Left lung (tissue), 10 donors: ENCODE measurements around the gene WASHC4. TPM values are rescaled to one million over a fixed set of nuclear protein-coding genes. Genes with fewer than 3 reads are reported as not detected.
"Not testable (repeated sequence)": the region's sequence is repeated elsewhere in the genome, so short reads cannot be mapped to it uniquely, and the experiment has no call there.

Experiments
- ATAC-seq: fragments of 200-7000 bp; cut with Tn5 transposase; one replicate; pipeline ENCODE4 v1.9.1; 2020; ENCODE audit warnings: moderate library complexity
- DNase-seq, 4 donors: peaks; one replicate each; pipeline ENCODE4 v3.0.0-alpha.2; 2013 to 2020
- H3K27ac ChIP-seq, 2 donors: fragments of 200-600 bp; sonication (generic) in 1 of 2; one replicate each; pipeline versions ENCODE4 v1.5.0 to v1.8.0; 2020 to 2021
- H3K27me3 ChIP-seq, 2 donors: fragments of 200-600 bp; sonication (generic) in 1 of 2; one replicate each; pipeline versions ENCODE4 v1.5.0 to v1.8.0; 2020 to 2021
- H3K36me3 ChIP-seq, 2 donors: fragments of 200-600 bp; sonication (generic) in 1 of 2; one replicate each; pipeline versions ENCODE4 v1.5.0 to v1.8.0; 2020 to 2021
- H3K4me1 ChIP-seq, 2 donors: fragments of 200-600 bp; one replicate each; pipeline ENCODE4 v1.8.0; 2021
- H3K4me3 ChIP-seq, 2 donors: fragments of 200-600 bp; sonication (generic) in 1 of 2; one replicate each; pipeline versions ENCODE4 v1.5.0 to v1.8.0; 2020 to 2021; ENCODE audit warnings: mild to moderate bottlenecking in 1 of 2
- H3K9me3 ChIP-seq, 2 donors: fragments of 200-600 bp; sonication (generic) in 1 of 2; one replicate each; pipeline versions ENCODE4 v1.5.0 to v1.8.0; 2020 to 2021
- CTCF ChIP-seq, 2 donors: fragments of 200-600 bp; sonication (generic) in 1 of 2; IDR thresholded peaks; one replicate each; pipeline versions ENCODE4 v1.5.0 to v1.8.0; 2021; ENCODE audit warnings: antibody characterized with exemption in 2 of 2
- intact Hi-C, 2 donors: fragments of 100-400 bp; cut with DNase I; formaldehyde crosslinking; loops; one replicate each; pipeline versions ENCODE4 v1.11.2 to v1.14.2; 2022
- polyA plus RNA-seq, 6 donors: library from polyadenylated mRNA; unstranded; fragments of 120-200 nt; gene quantifications; one replicate each; pipeline ENCODE4 v1.2.1, GENCODE V29; 2013; ENCODE audit not compliant: insufficient read length in 6 of 6
- total RNA-seq, 2 donors: library from RNA; stranded (reverse); fragmentation: NEBNext Ultra II Directional; extraction: Animal tissue kit (Norgen Biotek cat#: 25700); gene quantifications; one replicate each; pipeline ENCODE4 v1.2.1, GENCODE V29; 2021
- donor health status: DM: no; HTN: yes; CAD: no.
- donor health status: DM: no; HTN: no; CAD: no.

The WASHC4 gene
- total and polyA plus RNA-seq, 8 donors, result 52.1 to 96.9 (median 73.6) TPM

DNA sequence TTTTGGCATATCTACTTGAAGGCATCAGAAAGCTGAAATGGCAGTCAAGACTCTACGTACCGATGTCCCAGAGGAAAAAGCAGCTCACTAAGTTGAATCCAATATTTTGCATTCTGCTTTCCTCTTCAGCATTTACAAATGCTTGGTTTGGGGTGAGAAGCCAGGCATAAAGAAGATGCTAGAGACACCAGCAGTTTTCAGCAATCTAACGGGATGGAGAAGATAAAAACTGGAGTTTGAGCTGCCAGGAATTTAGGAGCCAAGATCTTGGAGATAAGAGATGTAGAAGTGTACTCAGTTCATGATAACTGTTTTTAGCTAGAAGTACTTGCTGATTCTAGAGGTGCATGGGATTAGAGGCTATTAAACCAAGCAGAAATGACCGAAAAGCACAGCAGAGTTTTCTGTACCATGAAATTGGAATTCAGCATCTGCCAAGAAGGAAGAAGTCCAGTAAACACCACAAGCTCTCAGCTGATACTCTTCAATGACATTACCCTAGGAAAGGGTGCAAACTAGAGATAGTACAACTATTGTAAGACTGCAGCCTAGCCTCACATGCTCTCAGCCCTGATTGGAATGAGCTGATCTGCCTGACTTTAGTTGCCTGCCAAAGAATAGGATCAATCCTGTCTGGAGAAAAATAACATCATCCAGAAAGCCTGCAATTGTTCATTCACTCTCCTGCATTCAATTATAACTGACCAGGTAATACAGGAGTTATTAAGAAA is 15.9 kb upstream of the WASHC4 start:
- H3K4me1 ChIP-seq, result no peaks in the 10 kb centered on the region
- intact Hi-C loops, result no loop called here
- DNase-seq (no peak), ATAC-seq (peak; percentile 48)
- H3K27ac ChIP-seq, result no peak overlapping the region
- H3K9me3 ChIP-seq, result peaks cover 0 to 20% of the 10 kb centered on the region in 2 donors
- no peak for TF ChIP-seq CTCF (IDR thresholded peaks at IDR 0.05)
- no peaks in the 10 kb centered on the region for H3K27me3 ChIP-seq
- no peaks in the 10 kb centered on the region for H3K36me3 ChIP-seq
- no peak overlapping the region for H3K4me3 ChIP-seq

DNA sequence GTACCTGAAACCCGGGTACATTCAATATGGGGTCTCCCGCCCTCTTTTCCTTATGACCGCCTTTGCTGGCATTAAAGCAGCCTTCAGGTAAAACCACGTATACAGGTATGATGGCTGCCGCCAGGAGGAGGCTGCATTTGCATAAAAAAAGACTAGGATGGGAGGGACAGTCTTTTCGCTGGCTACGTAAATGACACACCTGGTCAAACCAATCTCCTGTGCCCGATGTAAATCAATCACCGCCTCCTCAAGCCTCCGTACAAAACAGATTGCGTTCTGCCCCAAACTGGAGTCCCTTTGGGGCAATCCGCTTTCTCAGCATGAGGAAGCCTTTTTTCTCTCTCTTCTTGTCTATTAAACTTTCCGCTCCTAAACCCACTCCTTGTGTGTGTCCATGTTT is 15.2 kb upstream of the WASHC4 start:
- intact Hi-C loops, result no loop called here
- H3K27ac ChIP-seq, result no peak overlapping the region
- DNase-seq (no peak), ATAC-seq (peak; percentile 89)
- TF ChIP-seq CTCF (IDR thresholded peaks at IDR 0.05), result no peak
- H3K4me1 ChIP-seq, result no peaks in the 10 kb centered on the region
- no peaks in the 10 kb centered on the region for H3K27me3 ChIP-seq
- H3K4me3 ChIP-seq, result no peak overlapping the region
- H3K36me3 ChIP-seq, result no peaks in the 10 kb centered on the region
- peaks cover 0 to 20% of the 10 kb centered on the region in 2 donors for H3K9me3 ChIP-seq

DNA sequence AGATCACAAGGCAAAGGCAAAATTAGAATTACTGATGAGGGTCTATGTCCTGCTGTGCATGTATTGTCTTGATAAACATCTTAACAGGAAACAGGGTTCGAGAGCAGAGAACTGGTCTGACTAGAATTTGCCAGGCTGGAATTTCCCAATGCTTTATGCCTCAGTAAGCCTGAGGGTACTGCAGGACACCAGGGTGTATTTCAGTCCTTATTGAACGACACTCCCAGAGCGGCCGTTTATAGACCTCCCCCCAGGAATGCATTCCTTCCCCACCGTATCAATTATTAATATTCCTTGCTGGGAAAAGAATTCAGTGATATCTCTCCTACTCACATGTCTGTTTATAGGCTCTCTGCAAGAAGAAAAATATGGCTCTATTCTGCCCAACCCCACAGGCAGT is 12.2 kb upstream of the WASHC4 start:
- intact Hi-C loops, H3K27ac ChIP-seq, H3K4me3 ChIP-seq, DNase-seq, ATAC-seq, H3K36me3 ChIP-seq, H3K4me1 ChIP-seq, H3K27me3 ChIP-seq: not testable (repeated sequence)
- H3K9me3 ChIP-seq, result peaks cover 0 to 20% of the 10 kb centered on the region in 2 donors

- H3K27me3 ChIP-seq, result no peaks in the 10 kb centered on the region
- H3K4me3 ChIP-seq, result no peak overlapping the region
- no peak overlapping the region for H3K27ac ChIP-seq
- no peak for TF ChIP-seq CTCF (IDR thresholded peaks at IDR 0.05)
- H3K9me3 ChIP-seq, result peaks cover 0 to 20% of the 10 kb centered on the region in 2 donors
- H3K4me1 ChIP-seq, result peaks cover 0 to 8% of the 10 kb centered on the region in 2 donors
- H3K36me3 ChIP-seq, result no peaks in the 10 kb centered on the region
- DNase-seq (no peak), ATAC-seq (no peak)
- intact Hi-C loops, result no loop called here
Observed at GRCh38 chr12:105099356-105099755, 8.2 kb upstream of the WASHC4 start.

GRCh38 chr12:105100207-105100985 is 7.1 kb upstream of the WASHC4 start:
- Histone ChIP-seq H3K27me3 (no peaks in the 10 kb centered on the region), H3K4me1 (peaks cover 0 to 8% of the 10 kb centered on the region in 2 donors), H3K27ac (no peak overlapping the region), H3K36me3 (no peaks in the 10 kb centered on the region), H3K9me3 (peaks cover 0 to 11% of the 10 kb centered on the region in 2 donors), H3K4me3 (no peak overlapping the region)
- no peak for TF ChIP-seq CTCF (IDR thresholded peaks at IDR 0.05)
- ATAC-seq (peak; percentile 69), DNase-seq (no peak)
- intact Hi-C loops, result no loop called here
